HCT116 (cell line): Measurements from ENCODE around the gene RAB4A. TPM values are rescaled to one million over a fixed set of nuclear protein-coding genes. Genes with fewer than 3 reads are reported as not detected.
A peak's percentile ranks its signal among the peaks of the same experiment; 100 is the strongest.

Experiments
- ATAC-seq: fragments of 200-7000 bp; cut with Tn5 transposase; 2 replicates; pipeline ENCODE4 v1.9.1; 2020; ENCODE audit warnings: mild to moderate bottlenecking, moderate library complexity
- BruUV-seq: library from RNA; stranded (reverse); fragments of 400-500 nt; replicated peaks from 2 replicates; lab custom pipeline; 2021; lab: Mats Ljungman, UMichigan
- CTCF ChIA-PET: fragments of 300-600 bp; sonication (Branson Sonifier 250); formaldehyde crosslinking; loops from one replicate; lab custom pipeline; 2021; ENCODE audit warnings: antibody characterized with exemption; lab: Charles Lee
- POLR2A ChIA-PET: fragments of 300-600, 350-600 bp; sonication (Branson Sonifier 250); formaldehyde crosslinking; loops from one replicate; lab custom pipeline; 2021; ENCODE audit warnings: antibody characterized with exemption; lab: Charles Lee
- RAD21 ChIA-PET, 2 experiments: fragments of 300-600 bp; sonication (Branson Sonifier 250); formaldehyde crosslinking; loops; one replicate each; lab custom pipeline; 2023; ENCODE audit warnings: low total read pairs in 2 of 2; ENCODE audit not compliant: uncharacterized antibody in 2 of 2, unreplicated experiment in 2 of 2, low non-redundant PET in 1 of 2; lab: Charles Lee
- DNase-seq: peaks from one replicate; pipeline ENCODE4 v3.0.0-alpha.2; 2010; ENCODE audit warnings: low read depth, low spot score
- H2AFZ ChIP-seq: fragments of 200-600 bp; shearing (Covaris generic), sonication (generic); 2 replicates; pipeline ENCODE4 v1.6.1; 2017; ENCODE audit warnings: low read depth, mixed run types, mixed read lengths, antibody characterized with exemption, low read length; ENCODE audit not compliant: poor library complexity, severe bottlenecking
- H3K27ac ChIP-seq: 2 replicates; pipeline ENCODE4 v1.5.1; 2012; ENCODE audit warnings: low read depth, low read length
- H3K27me3 ChIP-seq: fragments of 200-600 bp; sonication (generic); 2 replicates; pipeline ENCODE4 v1.6.1; 2016; ENCODE audit warnings: mixed run types, low read length, mixed read lengths; ENCODE audit not compliant: insufficient read depth
- H3K36me3 ChIP-seq, 2 experiments: fragments of 200-500 bp in 1 of 2; fragments of 200-600 bp in 1 of 2; sonication (Bioruptor generic) in 1 of 2; sonication (generic) in 1 of 2; 2 replicates each; pipeline versions ENCODE4 v1.5.1 to v1.6.1; 2014 to 2016; ENCODE audit warnings: low read length in 2 of 2, inconsistent platforms in 1 of 2, mixed read lengths in 1 of 2, mixed run types in 1 of 2; ENCODE audit not compliant: insufficient read depth in 2 of 2, control insufficient read depth in 1 of 2
- H3K4me1 ChIP-seq, 2 experiments: fragments of 200-600 bp in 1 of 2; sonication (generic) in 1 of 2; 2 replicates each; pipeline versions ENCODE4 v1.5.1 to v1.6.1; 2012 to 2017; ENCODE audit warnings: low read length in 2 of 2, inconsistent platforms in 1 of 2, mild to moderate bottlenecking in 1 of 2, mixed read lengths in 1 of 2, mixed run types in 1 of 2, moderate library complexity in 1 of 2; ENCODE audit not compliant: insufficient read depth in 2 of 2, control insufficient read depth in 1 of 2
- H3K4me2 ChIP-seq: fragments of 200-600 bp; sonication (generic); 2 replicates; pipeline ENCODE4 v1.6.1; 2017; ENCODE audit warnings: mixed run types, low read length, mixed read lengths
- H3K4me3 ChIP-seq, 2 experiments: fragments of 200-600 bp in 1 of 2; sonication (generic) in 1 of 2; replicated peaks in 1 of 2; 2 replicates each; pipeline ENCODE4 v1.5.1; 2011 to 2016; ENCODE audit warnings: low read length in 2 of 2, control low read depth in 1 of 2, low read depth in 1 of 2, mild to moderate bottlenecking in 1 of 2, mixed read lengths in 1 of 2, mixed run types in 1 of 2
- H3K79me2 ChIP-seq: fragments of 200-600 bp; sonication (generic); 2 replicates; pipeline ENCODE4 v1.6.1; 2017; ENCODE audit warnings: mild to moderate bottlenecking, mixed run types, low read length, moderate library complexity, mixed read lengths; ENCODE audit not compliant: insufficient read depth
- H3K9ac ChIP-seq: fragments of 200-600 bp; sonication (generic); 2 replicates; pipeline ENCODE4 v1.6.1; 2016; ENCODE audit warnings: low read length, mixed read lengths
- H3K9me2 ChIP-seq: fragments of 200-600 bp; sonication (generic), shearing (Covaris generic); 2 replicates; pipeline ENCODE4 v1.6.1; 2017; ENCODE audit warnings: mixed run types, mild to moderate bottlenecking, moderate library complexity; ENCODE audit not compliant: insufficient read depth
- H3K9me3 ChIP-seq, 2 experiments: fragments of 200-500 bp in 1 of 2; fragments of 200-600 bp in 1 of 2; sonication (Bioruptor generic) in 1 of 2; sonication (generic) in 1 of 2; 2 replicates each; pipeline ENCODE4 v1.6.1; 2014 to 2017; ENCODE audit warnings: low read length in 2 of 2, mixed read lengths in 2 of 2, inconsistent platforms in 1 of 2, low read depth in 1 of 2, mild to moderate bottlenecking in 1 of 2, mixed run types in 1 of 2, moderate library complexity in 1 of 2; ENCODE audit not compliant: control insufficient read depth in 1 of 2, insufficient read depth in 1 of 2
- H4K20me1 ChIP-seq: fragments of 200-600 bp; sonication (generic), shearing (Covaris generic); 2 replicates; pipeline ENCODE4 v1.6.1; 2017; ENCODE audit warnings: mixed run types, mild to moderate bottlenecking, moderate library complexity; ENCODE audit not compliant: insufficient read depth
- CBX3 ChIP-seq: IDR thresholded peaks from 2 replicates; pipeline ENCODE4 v1.6.1; 2012; ENCODE audit warnings: low read depth
- EZH2 ChIP-seq: fragments of 200-600 bp; sonication (generic); IDR thresholded peaks from 2 replicates; pipeline ENCODE4 v1.6.1; 2017; ENCODE audit warnings: antibody characterized with exemption, mixed run types
- FOSL1 ChIP-seq: IDR thresholded peaks from 2 replicates; pipeline ENCODE4 v1.6.1; 2012; ENCODE audit warnings: low read depth
- POLR2A ChIP-seq: IDR thresholded peaks from 2 replicates; pipeline ENCODE4 v1.7.0; 2011; ENCODE audit warnings: borderline replicate concordance; ENCODE audit not compliant: insufficient read depth, insufficient read length; ENCODE audit errors: extremely low read depth
- POLR2AphosphoS5 ChIP-seq: IDR thresholded peaks from 2 replicates; pipeline ENCODE4 v1.6.1; 2011; ENCODE audit warnings: mild to moderate bottlenecking, low read depth, low read length, moderate library complexity
- REST ChIP-seq: IDR thresholded peaks from 2 replicates; pipeline ENCODE4 v1.6.1; 2012; ENCODE audit warnings: low read depth
- SIN3A ChIP-seq: IDR thresholded peaks from 2 replicates; pipeline ENCODE4 v1.6.1; 2012; ENCODE audit warnings: low read depth
- SRF ChIP-seq: IDR thresholded peaks from 2 replicates; pipeline ENCODE4 v1.6.1; 2012; ENCODE audit warnings: low read depth
- YY1 ChIP-seq: IDR thresholded peaks from 2 replicates; pipeline ENCODE4 v1.6.1; 2011; ENCODE audit warnings: low read length, low read depth, moderate library complexity, mild to moderate bottlenecking; ENCODE audit not compliant: insufficient replicate concordance; ENCODE audit errors: extremely low read depth
- ZBTB33 ChIP-seq: IDR thresholded peaks from 2 replicates; pipeline ENCODE4 v1.6.1; 2011; ENCODE audit warnings: mild to moderate bottlenecking, low read length, moderate library complexity; ENCODE audit not compliant: insufficient replicate concordance; ENCODE audit errors: extremely low read depth
- ZFX ChIP-seq: fragments of 450-650 bp; IDR thresholded peaks from 2 replicates; pipeline ENCODE4 v1.6.1; 2017
- ZNF274 ChIP-seq: fragments of 200-500 bp; sonication (Bioruptor generic); IDR thresholded peaks from 2 replicates; pipeline ENCODE4 v1.6.1; 2014; ENCODE audit warnings: mild to moderate bottlenecking, low read depth, low read length, inconsistent platforms
- intact Hi-C: fragments of 100-400 bp; cut with micrococcal nuclease; formaldehyde crosslinking; loops from 2 replicates; pipeline ENCODE4 v1.10.0; 2022
- total RNA-seq: library from RNA; stranded (reverse); gene quantifications from one replicate; pipeline ENCODE4 v1.2.1, GENCODE V29; 2021; ENCODE audit not compliant: unreplicated experiment
- TF ChIP-seq, protein P1 (sequence below): IDR thresholded peaks from 2 replicates; pipeline ENCODE4 v1.6.1; 2012
- TF ChIP-seq, protein P2 (sequence below): IDR thresholded peaks from 2 replicates; pipeline ENCODE4 v1.6.1; 2012

Gene RAB4A
- total RNA-seq, 1 experiment from 2014 or later, result 101 TPM

DNA sequence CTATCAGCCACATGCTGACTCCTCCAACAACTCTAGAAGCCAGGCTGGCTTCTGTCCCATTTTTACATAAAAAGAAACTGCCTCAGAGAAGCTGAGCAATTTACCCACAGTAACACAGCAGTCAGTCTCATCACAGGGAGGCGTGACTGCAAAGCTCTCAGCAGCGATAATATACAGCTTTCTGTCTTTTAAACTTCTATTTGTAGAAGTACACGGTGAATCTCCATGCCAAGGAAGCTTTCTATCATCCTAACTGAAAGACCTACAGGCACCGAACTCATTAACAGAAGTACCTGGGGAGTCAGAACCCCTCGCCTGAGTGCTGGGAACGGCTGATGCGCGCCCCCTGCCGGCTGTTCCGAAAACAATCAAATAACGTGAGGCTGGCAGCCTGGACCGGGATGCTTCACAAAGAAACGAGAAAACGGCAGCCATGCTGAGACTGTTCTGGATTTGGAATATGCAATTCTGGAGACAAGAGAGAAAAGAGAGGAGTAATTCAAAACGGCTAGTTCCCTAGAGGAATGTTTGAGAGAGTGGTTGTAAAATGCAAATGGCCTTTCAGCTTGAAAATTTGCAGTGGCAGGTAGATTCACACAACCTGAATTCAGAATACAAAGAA, 43.5 kb upstream of the RAB4A start (continued):
- TF ChIP-seq SRF, result no peak
- TF ChIP-seq REST, result no peak
- peak; percentile 37 for TF ChIP-seq CBX3

DNA sequence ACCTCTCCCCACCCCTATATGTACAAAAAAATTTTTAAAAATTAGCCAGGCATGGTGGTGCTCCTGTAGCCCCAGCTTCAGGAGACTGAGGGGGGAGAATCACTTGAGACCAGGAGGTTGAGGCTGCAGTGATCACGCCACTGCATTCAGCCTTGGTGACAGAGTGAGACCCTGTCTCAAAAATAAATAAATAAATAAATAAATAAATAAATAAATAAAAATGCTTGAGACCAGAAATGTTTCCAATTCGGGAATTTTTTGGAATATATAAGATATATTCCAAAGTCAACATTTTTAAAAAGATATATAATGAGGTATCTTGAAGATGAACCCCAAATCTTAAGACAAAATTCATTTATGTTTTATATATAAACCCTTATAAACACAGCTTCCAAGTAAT, 42.4 kb upstream of the RAB4A start:
- Histone ChIP-seq H3K9ac (no peak overlapping the region), H3K9me2 (no peaks in the 10 kb centered on the region), H3K27ac (no peak overlapping the region; the same call in 1 of the 2 replicates), H4K20me1 (no peaks in the 10 kb centered on the region), H2AFZ (no peak overlapping the region), H3K4me2 (peak overlapping the region; percentile 59; the same call in 1 of the 2 replicates), H3K9me3 (no peaks in the 10 kb centered on the region), H3K27me3 (no peaks in the 10 kb centered on the region), H3K4me1 (peaks cover 69 to 78% of the 10 kb centered on the region in 2 experiments), H3K79me2 (no peaks in the 10 kb centered on the region), H3K36me3 (no peaks in the 10 kb centered on the region), H3K4me3 (no peak overlapping the region)
- ATAC-seq (no peak), DNase-seq (no peak)
- ChIA-PET POLR2A (no interaction called here), RAD21 (no interaction called here), CTCF (interaction anchor here (0.7 to 3.0 kb wide), 7 partner anchors 8 to 564 kb away, joined by 3 to 10 read pairs (median 7); partner anchors contain the start of gene RHOU)
- no TSS peak for BruUV-seq
- intact Hi-C loops, result loop anchor here (10.0 kb wide), 1 partner anchor 394 kb away; no protein-coding TSS in a partner anchor
- no peak for TF ChIP-seq EZH2
- no peak for TF ChIP-seq SIN3A
- TF ChIP-seq POLR2AphosphoS5, result no peak
- TF ChIP-seq SRF, result no peak
- TF ChIP-seq ZBTB33, result no peak
- TF ChIP-seq, protein P1, sequence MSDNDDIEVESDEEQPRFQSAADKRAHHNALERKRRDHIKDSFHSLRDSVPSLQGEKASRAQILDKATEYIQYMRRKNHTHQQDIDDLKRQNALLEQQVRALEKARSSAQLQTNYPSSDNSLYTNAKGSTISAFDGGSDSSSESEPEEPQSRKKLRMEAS, result no peak
- TF ChIP-seq, protein P2, sequence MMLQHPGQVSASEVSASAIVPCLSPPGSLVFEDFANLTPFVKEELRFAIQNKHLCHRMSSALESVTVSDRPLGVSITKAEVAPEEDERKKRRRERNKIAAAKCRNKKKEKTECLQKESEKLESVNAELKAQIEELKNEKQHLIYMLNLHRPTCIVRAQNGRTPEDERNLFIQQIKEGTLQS, result no peak
- TF ChIP-seq YY1, result no peak
- TF ChIP-seq REST, result no peak
- no peak for TF ChIP-seq FOSL1
- TF ChIP-seq ZFX, result no peak
- TF ChIP-seq POLR2A, result no peak
- TF ChIP-seq ZNF274, result no peak
- no peak for TF ChIP-seq CBX3
